ENCODE data around the gene LCE2C.

GRCh38 chr1:152654110-152654509 lies 21.0 kb upstream of the LCE2C start:
- no peak for TF ChIP-seq POLR2A (IDR thresholded peaks at IDR 0.05; ENCODE audit: low read length)
- no peak for TF ChIP-seq GATA1 (IDR thresholded peaks at IDR 0.05; ENCODE audit: low read depth, low read length)

All from erythroblast (primary cell).